ENCODE measurements around the gene VPS11.

The VPS11 gene

DNA sequence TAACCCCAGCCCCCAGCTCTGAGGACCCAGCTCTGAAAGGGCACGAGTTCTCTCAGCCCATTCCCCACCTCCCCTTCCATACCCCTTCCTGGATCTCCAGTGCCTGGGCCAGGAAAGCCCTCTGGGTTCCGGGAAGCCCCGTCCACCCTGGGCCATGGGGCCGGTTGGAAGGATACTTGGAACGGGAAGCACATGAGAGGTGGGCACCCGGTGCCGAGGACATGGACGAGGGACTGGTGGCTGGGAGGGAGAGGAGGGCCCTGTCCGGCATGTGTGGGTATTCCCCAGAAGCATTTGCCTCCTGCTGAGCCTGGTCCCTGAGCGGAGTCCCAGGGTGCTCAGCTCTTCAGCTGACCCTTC, 48.6 kb downstream of the VPS11 start:
- TF ChIP-seq, protein P1, sequence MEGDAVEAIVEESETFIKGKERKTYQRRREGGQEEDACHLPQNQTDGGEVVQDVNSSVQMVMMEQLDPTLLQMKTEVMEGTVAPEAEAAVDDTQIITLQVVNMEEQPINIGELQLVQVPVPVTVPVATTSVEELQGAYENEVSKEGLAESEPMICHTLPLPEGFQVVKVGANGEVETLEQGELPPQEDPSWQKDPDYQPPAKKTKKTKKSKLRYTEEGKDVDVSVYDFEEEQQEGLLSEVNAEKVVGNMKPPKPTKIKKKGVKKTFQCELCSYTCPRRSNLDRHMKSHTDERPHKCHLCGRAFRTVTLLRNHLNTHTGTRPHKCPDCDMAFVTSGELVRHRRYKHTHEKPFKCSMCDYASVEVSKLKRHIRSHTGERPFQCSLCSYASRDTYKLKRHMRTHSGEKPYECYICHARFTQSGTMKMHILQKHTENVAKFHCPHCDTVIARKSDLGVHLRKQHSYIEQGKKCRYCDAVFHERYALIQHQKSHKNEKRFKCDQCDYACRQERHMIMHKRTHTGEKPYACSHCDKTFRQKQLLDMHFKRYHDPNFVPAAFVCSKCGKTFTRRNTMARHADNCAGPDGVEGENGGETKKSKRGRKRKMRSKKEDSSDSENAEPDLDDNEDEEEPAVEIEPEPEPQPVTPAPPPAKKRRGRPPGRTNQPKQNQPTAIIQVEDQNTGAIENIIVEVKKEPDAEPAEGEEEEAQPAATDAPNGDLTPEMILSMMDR (conservative IDR thresholded peaks at IDR 0.05; ENCODE audit: low read depth, low read length) = no peak
- no peak overlapping the region for H3K4me3 ChIP-seq (ENCODE audit: low read depth, low read length)

GRCh38 chr11:119116601-119117000, 49.0 kb downstream of the VPS11 start:
- DNase-seq (ENCODE audit: low read depth) = no peak
- H3K4me3 ChIP-seq (ENCODE audit: low read depth, low read length) = no peak overlapping the region
- TF ChIP-seq, protein P1 (conservative IDR thresholded peaks at IDR 0.05; ENCODE audit: low read depth, low read length) = no peak

More for the DNA sequence above, 48.6 kb downstream of the VPS11 start:
- DNase-seq (ENCODE audit: low read depth) = no peak

DNA sequence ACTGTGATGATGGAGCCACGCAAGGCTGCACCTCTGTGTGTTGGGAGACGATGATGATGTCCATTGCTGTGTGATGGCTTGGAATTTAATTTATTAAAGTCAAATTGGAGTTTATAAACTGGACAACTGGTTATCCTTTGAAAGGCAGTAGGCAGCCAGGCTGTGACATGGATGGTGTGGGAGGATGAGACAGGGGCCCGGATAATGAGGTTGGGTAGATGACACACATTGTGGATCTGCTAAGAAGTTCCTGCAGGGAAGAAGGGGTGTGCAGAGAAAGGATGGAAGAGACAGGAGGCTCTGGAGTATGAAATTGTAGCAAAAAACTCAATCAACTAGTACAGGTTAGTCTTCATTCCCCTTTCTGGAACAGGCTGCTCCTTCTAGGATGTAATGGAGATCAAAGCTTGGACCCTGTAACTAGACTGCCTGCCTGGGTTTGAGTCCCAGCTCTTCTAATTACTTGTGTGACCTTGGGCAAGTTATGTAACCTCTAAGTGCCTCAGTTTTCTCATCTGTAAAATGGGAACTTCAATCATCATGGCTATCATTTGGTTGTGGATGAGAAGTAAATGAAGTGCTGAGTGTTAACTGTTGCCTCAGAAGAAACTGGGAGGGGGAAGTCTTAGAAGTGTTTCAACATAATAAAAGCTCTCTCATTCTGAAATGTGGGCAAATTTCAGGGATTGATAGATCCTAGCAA, 49.5 kb downstream of the VPS11 start:
- H3K4me3 ChIP-seq (ENCODE audit: low read depth, low read length) = no peak overlapping the region

GRCh38 chr11:119118227-119118626, 50.6 kb downstream of the VPS11 start:
- TF ChIP-seq, protein P1 (conservative IDR thresholded peaks at IDR 0.05; ENCODE audit: low read depth, low read length) = no peak
- no peak for DNase-seq (ENCODE audit: low read depth)
- H3K4me3 ChIP-seq (ENCODE audit: low read depth, low read length) = no peak overlapping the region

More for the DNA sequence above, 49.5 kb downstream of the VPS11 start:
- TF ChIP-seq, protein P1 (conservative IDR thresholded peaks at IDR 0.05; ENCODE audit: low read depth, low read length) = no peak
- DNase-seq (ENCODE audit: low read depth) = no peak

DNA sequence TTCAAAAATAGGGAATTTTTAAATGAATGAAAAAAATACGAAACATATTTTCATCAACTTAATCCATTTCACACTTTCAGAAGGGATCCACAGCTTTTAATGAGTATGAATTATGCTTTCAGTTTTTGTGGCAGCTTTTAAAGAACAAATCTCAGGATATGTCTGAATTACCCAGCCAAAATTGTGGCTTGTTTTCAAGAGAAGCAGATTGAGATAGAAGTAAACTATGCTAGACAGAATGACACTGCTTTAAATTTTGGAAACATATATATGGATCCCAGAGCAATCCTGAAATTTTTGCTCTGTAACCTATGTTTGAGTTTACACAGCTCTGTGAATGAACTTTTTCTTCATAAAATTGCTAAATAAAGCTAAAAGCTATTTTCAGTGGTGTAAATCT, 51.3 kb downstream of the VPS11 start:
- DNase-seq (ENCODE audit: low read depth) = no peak
- TF ChIP-seq, protein P1 (conservative IDR thresholded peaks at IDR 0.05; ENCODE audit: low read depth, low read length) = no peak
- H3K4me3 ChIP-seq (ENCODE audit: low read depth, low read length) = no peak overlapping the region

GRCh38 chr11:119120639-119121007, 53.0 kb downstream of the VPS11 start:
- TF ChIP-seq, protein P1 (conservative IDR thresholded peaks at IDR 0.05; ENCODE audit: low read depth, low read length) = no peak
- peak overlapping the region; percentile 62 for H3K4me3 ChIP-seq (ENCODE audit: low read depth, low read length)
- DNase-seq (ENCODE audit: low read depth) = peak; percentile 86
